ENCODE data around the gene BEND7.
"Not testable (repeated sequence)": the region's sequence is repeated elsewhere in the genome, so short reads cannot be mapped to it uniquely, and the experiment has no call there.

The BEND7 gene

DNA sequence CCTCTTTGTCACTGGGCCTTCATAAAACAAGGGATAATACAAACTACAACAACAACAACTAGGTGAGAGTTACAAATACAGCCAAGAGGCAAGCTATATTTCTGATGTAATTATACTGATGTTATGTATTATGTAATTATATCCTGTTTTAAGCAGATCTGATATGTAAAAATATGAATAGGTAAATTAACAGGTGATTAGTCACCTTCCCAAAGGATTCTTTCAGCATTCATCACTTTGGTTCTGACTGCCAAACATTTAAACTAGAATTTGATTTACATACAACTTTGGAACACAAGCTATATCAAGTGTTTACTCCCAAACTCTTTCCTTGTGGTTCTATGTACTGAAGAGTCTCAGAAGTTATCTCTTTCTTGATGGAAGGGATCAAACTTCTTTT lies 53.7 kb downstream of the BEND7 start:
- no peak for DNase-seq

- DNase-seq, result no peak
Measured at GRCh38 chr10:13473986-13474385, 54.8 kb downstream of the BEND7 start.

DNA sequence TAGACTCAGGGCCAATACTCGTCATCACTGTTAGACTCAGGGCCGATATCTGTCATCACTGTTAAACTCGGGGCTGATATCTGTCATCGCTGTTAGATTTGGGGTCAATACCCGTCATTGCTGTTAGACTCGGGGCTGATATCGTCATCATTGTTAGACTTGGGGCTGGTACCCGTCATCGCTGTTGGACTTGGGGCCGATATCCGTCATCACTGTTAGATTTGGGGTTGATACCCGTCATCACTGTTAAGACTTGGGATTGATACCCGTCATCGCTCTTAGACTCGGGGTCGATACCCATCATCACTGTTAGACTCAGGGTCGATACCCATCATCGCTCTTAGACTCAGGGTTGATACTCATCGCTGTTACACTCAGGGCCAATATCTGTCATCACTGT lies 56.5 kb downstream of the BEND7 start:
- no peak for DNase-seq

DNA sequence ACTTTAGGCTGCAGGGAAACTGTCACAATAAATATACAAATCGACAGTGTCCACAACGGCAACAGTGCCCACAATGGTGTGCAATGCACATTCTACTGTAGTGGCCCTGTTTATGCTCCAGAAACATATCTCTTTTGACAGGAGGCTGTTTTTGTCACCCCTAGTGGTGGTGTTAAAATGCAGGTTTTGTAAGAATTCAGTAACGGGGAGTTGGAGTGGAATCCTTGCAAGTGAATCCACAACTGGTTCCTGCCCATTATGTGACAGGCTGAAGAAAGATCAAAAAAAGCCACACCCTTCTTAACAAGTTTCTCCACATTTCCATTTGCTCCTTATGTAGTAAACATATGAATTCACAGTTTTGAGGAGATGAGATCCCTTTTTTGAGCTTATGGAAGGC lies 58.5 kb downstream of the BEND7 start:
- DNase-seq, result no peak

DNA sequence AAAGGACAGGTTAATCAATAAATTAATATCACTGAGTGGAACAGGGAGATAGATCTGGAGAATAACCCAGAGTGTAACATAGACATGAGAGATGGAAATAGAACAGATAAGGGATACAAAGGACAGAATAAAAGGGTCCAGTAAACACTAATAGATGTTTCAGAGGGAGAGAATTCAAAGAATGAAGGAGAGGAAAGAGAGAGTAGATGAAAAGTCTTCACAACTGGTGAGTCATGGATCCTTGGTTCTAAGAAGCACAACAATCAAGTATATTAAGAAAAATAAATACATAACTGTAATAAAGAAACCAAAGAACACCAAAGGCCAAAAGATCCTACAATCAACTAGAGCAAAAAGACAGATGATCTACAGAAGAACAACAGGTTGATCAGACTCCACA lies 66.3 kb downstream of the BEND7 start:
- no peak for DNase-seq

DNA sequence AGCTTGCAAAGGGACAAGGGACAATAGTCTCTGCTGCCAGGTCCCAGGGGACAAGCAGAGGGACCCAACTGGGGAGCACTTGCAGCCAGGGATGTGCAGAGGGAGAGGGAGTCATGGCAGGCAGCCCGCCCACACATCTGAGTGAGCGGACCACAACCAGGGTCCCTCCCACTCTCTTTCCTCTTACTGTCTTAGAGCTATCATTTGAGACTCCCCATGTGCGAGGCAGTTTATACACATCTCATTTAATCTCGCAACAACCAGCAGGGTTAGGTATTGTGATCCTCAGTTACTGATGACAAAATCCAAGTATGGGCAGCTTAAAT lies 70.2 kb downstream of the BEND7 start:
- DNase-seq, result no peak

- no peak for DNase-seq
Measured at GRCh38 chr10:13457958-13458686, 70.7 kb downstream of the BEND7 start.

- DNase-seq, result no peak
Measured at GRCh38 chr10:13453896-13454295, 74.9 kb downstream of the BEND7 start.

GRCh38 chr10:13450069-13450468 lies 78.7 kb downstream of the BEND7 start:
- no peak for DNase-seq

DNA sequence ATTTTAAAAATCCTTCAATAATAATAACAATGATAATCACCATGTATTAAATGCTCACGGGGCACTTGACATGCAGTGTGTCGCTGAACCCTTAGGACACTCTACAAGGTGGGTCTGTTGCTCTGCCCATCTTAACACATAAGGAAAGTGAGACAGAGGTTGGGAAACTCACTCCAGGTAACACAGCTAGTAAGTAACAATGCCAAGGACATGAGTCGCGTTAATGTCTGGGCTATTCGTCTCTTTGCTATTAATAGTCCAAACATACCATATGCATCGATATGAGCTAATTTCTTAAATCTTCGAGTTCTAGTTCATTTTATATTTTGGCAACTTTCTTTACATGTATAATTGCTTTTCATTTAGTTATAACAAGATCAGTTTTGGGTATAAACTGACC lies 79.5 kb downstream of the BEND7 start:
- DNase-seq, result no peak

DNA sequence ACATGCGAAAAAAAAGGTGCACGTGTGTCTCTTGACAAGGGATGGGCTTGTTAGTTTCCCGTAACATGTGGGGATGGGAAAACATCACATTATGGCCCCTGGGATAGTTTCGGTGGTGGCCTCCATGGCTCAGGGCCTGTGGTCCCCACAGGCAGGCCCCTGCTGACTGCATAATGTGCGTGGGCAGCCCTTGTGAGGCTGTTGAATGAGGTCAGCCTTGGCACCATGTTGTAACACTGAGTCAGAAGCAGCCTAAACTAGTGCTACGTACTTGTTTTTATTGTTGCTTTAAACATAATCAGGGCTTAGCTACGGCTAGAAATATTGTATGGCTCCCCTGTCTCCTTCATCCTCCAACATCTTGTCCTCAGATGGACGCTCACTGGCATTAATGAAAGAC lies 80.6 kb downstream of the BEND7 start:
- no peak for DNase-seq

DNA sequence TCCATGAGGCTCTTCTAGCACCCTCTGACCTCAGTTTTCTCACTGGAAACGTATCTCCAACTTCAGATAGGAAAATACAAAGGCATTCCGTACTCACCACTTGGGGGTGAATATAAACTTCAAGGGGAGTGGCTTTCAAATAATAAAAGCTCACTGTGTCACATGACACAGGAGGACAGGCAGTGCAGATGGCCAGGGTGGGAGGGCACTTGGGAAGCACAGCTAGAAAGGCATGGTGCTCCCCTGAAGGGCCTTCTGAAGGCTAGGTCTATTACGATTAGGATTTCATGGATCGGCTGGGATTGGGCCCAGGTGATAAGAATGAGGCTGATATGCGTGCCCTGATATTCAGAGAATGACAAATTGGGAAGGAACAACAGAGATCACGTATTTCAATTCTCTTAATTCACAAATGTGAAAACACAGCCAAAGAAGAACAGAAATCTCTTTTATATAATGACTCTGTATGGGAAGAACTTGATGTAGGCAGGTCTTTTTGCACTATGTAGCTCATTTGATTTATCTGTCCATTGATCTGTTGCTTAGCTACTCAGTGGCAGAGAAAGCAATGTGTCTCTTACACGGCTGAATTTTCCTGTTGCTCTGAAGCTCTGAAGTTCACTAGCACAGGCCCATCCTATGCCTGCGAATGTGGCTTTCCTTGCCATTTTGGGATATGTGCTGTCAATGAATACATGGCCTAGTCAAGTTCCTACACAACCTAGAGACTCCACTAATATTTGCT lies 83.0 kb downstream of the BEND7 start:
- DNase-seq, result no peak

DNA sequence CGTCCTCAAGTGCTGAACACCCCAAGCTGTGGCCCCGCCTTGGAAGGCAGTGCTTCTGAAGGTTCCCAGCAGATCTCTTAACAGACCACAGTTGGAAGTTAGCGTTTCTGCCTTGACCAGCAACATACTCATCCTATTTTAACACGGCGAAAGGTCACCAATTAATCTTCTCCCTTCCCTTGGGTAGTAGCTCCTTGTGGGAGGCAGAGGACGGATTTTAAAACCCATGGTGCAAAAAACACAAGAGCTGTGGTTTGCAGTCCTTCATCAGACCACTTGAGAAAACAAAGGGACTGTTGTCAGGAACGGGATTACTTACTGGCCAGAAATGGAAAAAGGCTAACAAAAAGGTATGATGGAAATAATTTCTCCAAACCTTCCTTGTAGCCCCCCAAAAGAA lies 87.3 kb downstream of the BEND7 start:
- DNase-seq, result no peak

DNA sequence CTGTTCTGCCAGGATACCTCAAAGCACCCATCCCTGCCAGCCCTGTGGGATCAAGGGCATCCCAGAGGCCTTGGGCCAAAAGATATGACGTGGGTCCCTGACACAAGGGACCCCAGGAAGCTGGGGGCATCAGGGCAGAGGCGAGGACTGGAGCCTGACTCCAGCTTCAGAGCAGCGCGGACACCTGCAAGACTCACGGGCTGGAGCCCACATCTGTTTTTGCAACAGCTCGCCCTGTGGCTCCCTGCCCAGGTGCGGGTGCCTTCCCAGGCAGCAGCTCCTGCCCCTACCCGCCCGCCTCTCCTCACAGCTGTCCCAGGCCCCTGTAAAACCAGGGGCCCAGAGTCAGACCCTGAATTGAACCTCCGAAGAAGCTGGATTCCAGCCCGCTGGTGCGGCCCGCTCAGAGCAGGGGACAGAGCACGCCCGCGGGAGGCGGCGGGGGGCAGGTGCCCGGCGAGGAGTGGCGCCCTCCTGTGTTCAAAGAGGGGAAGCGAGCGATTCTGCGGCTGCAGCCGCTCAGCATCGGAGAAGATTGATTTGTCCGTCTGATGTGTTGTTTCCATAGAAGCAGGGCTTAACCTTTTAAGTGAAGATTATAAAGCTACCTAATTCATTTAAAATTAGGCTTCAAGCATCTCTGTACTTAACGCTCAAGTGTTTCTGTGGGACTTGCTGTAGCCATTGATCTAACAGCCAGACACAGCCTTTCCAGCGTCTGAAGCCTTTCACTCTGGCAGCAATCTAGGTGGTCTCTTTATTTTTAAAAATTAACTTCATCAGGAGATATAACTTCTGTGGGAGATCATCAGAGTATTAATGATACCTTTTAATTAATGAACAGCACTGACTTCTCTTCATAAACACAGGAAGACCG lies 88.4 kb downstream of the BEND7 start:
- DNase-seq, result peak in 1 of 2 experiments; percentile 16

DNA sequence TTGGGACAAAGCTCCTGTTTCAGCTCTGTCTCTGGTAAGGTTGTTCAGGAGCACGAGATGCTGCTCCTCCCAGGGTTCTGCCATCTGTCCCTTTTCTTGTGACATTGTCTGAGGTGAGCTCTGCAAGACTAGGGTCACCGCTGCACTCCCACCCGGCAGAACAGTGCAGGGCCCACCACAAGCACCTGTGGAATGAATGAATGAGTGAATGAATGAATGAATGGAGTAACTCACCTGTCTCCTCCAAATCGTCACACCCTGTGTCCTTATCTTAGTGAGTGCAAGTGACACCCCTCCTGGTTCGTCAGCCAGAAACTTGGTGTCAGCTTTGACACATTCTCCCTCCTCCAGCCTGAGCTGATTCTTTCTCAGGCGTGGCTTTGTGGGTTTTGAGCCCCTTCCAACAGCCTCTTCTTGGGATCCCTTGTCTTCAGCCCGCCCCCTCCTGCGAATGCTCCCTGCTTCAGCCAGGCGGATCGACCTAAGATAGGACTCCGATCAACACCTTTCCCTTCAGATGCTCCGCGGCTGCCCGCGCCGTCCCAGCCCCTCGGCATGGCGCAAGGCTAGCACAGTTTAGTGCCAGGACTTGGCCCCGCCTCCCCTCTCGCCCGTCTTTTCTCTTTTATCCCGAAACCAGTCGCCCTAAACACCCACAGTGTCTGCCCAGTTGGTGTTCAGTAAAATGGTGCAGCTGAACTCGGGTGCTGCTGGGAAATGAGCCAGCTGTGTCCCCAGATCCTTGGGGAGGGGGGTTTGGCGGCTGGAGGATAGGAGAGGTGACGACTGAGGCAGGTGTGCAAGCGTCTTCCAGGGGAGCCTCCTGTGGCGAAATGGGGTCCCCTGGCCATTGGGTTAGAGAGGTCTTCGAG lies 89.3 kb downstream of the BEND7 start:
- DNase-seq, result no peak

- no peak for DNase-seq
Measured at GRCh38 chr10:13437026-13437555, 91.7 kb downstream of the BEND7 start.

GRCh38 chr10:13427943-13428342 lies 100.9 kb downstream of the BEND7 start:
- DNase-seq, result not testable (repeated sequence)

- no peak for DNase-seq
Measured at GRCh38 chr10:13425397-13425796, 103.4 kb downstream of the BEND7 start.

- DNase-seq, result no peak
Measured at GRCh38 chr10:13422800-13423199, 106.0 kb downstream of the BEND7 start.

DNA sequence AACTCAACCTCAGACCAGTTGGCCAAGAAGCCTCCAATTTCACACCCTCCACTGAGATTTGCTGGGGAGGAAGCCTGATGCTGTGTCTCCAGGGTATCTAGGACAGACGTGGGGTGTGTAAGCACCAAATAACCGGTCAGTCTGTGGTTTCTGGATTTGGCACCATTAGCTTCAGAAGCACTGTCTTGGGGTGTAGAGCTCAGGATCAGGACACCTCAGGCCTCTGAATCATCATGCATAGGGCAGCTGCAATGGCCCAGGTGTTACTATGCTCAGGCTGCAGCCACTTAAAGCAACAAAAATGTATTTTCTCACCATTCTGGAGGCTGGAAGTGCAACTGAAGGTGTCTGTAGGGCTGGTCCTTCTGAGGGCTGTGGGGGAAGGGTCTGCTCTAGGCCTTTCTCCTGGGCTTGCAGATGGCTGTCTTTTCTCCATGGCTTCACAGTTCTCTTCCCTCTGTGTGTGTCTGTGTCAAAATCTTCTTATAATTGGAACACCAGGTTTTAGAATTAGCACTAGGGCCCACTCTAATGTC lies 107.4 kb downstream of the BEND7 start:
- DNase-seq, result no peak

- no peak for DNase-seq
Measured at GRCh38 chr10:13420532-13421307, 108.1 kb downstream of the BEND7 start.

All from SW 1271 (cell line).